ENCODE data around the gene ZNF430.
"Not testable (repeated sequence)": the region's sequence is repeated elsewhere in the genome, so short reads cannot be mapped to it uniquely, and the experiment has no call there.

The ZNF430 gene

GRCh38 chr19:21020298-21021227, at the start of gene ZNF430:
ZNF430 (plus strand) TSS chr19:21020657; CDS start chr19:21020801, 144 bp downstream.
- DNase-seq = peak; percentile 99

GRCh38 chr19:20992788-20993187, 27.7 kb upstream of the ZNF430 start:
- not testable (repeated sequence) for DNase-seq

DNA sequence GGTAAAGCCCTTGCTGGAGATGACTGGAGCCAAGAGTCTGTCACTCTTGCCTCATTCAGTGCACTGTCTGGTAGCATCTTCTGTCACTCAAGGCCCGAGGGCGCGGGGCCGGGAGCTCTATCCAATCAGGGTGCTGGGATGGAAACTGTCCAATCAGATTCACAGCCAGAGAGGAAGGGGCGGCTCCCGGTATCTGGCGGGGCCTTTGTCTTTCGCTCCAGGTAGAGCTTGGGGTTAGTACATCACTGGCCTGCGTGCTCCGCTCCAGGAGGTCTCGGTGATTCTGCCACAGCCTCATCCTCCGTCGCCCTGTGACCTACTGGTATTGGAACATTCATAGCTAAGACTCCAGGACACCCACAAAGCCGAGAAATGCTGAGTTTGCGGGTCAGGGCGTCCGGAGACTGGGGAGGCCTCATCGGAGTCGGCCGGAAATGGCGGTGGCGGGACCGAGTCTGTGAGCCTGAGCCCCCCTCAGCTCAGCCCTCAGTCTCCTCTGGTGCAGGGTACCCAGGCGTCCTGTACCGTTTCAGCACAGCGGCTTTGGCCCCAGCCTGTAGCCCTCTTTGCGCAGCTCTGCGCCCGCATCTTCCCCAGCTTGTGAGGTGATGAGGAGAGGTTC, 20.6 kb upstream of the ZNF430 start:
- DNase-seq = peak; percentile 95

DNA sequence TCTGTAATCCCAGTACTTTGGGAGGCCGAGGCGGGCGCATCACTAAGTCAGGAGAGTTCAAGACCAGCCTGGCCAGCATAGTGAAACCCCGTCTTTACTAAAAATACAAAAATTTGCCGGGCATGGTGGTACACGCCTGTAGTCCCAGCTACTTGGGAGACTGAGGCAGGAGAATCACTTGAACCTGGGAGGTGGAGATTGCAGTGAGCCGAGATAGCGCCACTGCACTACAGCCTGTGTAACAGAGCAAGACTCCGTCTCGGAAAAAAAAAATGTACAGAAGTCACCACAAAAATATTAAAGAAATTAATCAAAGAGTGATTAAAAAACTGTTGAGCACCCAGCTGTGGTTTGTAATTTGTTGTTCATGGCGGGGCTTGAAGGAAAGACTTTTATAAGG, 781 bp downstream of the ZNF430 start:
- peak; percentile 54 for DNase-seq

GRCh38 chr19:21022996-21023395, 2.5 kb downstream of the ZNF430 start:
- DNase-seq = peak; percentile 16

GRCh38 chr19:21023901-21024300, 3.4 kb downstream of the ZNF430 start:
- DNase-seq = no peak

- DNase-seq = no peak
Observed at GRCh38 chr19:21028969-21029268, 8.5 kb downstream of the ZNF430 start.

- no peak for DNase-seq
Observed at GRCh38 chr19:21045028-21045427, 24.6 kb downstream of the ZNF430 start.

DNA sequence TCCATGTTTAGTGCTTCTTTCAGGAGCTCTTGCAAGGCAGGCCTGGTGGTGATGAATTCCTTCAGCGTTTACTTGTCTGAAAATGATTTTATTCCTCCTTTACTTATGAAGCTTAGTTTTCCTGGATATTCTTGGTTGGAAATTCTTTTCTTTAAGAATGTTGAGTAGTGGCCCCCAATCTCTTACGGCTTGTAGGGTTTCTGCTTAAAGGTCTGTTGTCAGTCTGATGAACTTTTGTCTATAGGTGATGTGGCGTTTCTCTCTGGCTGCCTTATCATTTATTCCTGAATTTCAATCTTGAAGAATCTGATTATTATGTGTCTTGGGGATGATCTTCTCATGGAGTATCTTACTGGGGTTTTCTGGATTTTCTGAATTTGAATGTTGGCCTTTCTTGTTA, 26.0 kb downstream of the ZNF430 start:
- no peak for DNase-seq

GRCh38 chr19:21047716-21048115, 27.3 kb downstream of the ZNF430 start:
- DNase-seq = no peak

GRCh38 chr19:21052902-21053301, 32.4 kb downstream of the ZNF430 start:
- DNase-seq = no peak

DNA sequence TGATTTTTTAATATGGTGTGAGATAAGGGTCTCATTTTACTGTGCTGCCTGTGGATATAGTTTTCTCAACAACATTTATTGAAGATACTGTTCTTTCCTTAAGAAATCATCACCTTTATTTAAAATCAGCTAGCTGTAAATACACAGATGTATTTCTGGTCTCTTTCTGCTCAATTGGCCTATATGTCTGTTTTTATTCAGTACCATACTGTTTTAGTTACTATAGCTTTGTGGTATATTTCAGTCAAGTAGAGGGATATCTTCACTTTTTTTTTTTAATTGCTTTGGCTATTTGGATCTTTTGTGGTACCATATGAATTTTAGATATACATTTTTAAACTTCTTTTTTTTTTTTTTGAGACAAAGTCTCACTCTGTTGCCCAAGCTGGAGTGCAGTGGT, 44.9 kb downstream of the ZNF430 start:
- DNase-seq = no peak

GRCh38 chr19:21082011-21082975, 61.8 kb downstream of the ZNF430 start, which contains the start of gene ZNF714:
ZNF714 (plus strand) TSS chr19:21082203; CDS start chr19:21098269, 16,066 bp downstream.
- DNase-seq = peak; percentile 94

- DNase-seq = no peak
Observed at GRCh38 chr19:21084343-21084742, 63.9 kb downstream of the ZNF430 start.

- no peak for DNase-seq
Observed at GRCh38 chr19:21087871-21088270, 67.4 kb downstream of the ZNF430 start.

DNA sequence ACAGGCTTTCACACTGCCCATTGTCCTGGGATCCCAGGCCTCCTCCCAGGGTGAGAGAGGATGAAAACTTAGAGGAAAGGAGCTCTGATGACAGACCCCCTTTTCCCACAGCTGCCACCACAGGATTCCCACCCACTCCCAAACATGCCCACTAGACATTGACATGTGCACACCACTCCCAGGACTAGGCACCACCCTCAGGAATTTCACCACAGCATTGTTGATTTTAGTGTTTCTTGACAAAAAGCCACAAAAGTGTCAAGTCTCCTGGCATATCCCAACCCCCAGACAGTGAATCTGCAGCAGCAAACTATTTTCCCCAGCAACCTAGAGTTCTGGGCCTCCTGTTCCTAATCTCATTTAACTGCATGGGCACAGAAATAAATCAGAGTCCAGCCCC, 71.7 kb downstream of the ZNF430 start:
- no peak for DNase-seq

DNA sequence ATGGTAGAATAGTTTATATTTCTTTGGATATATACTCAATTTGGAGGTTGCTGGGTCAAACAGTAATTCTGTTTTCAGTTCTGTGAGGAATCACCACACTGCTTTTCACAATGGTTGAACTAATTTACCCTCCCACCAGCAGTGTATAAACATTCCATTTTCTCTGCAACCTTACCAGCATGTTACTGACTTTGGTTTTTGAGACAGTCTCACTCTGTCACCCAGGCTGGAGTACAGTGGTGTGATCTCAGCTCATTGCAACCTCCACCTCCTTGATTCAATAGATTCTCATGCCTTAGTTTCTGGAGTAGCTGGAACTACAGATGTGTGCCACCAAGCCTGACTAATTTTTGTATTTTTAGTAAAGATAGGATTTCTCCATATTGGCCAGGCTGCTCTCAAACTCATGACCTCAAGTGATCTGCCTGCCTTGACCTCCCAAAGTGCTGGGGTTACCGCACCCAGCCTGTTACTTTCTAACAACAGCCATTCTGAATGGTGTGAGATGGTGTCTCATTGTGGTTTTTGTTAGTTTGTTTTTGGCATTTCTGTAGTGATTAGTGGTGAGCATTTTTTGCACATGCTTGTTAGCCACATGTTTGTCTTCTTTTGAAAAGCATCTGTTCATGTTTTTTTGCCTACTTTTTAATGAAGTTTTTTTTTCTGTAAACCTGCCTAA, 74.0 kb downstream of the ZNF430 start:
- DNase-seq = no peak

GRCh38 chr19:21098291-21098690, 77.8 kb downstream of the ZNF430 start:
- no peak for DNase-seq

DNA sequence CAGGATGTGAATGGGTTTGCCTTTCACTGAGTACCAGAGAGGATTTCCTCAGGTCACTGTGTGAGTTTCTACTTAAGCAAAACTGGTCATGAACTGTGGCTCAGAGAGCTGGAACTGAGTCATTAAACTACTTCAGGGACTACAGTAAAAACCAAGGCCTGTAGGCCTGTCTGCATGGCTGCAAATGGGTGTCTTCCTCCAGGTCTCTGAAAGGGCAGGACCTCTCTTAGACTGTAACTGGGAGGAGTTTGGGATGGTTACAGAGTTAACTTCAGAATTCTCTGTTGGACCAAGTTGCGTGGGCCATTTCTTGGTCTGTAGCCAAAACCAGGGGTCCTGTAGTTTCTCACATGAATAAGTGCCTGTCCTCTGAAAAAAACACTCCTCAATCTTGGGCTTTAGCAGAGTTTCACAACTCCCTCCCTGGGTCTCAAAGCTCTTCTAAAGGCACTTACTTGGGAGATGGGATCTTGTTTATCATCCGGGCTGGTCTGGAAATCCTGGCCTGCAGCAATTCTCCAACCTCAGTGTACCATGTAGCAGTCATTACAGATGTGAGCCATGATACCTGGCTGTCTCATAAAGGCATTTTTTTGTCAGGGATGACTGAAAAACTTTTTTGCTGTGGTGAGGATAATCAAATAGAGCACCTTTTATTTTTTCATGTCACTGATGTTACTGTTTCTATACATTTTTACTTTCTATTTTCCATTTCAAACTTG, 81.2 kb downstream of the ZNF430 start:
- DNase-seq = no peak

DNA sequence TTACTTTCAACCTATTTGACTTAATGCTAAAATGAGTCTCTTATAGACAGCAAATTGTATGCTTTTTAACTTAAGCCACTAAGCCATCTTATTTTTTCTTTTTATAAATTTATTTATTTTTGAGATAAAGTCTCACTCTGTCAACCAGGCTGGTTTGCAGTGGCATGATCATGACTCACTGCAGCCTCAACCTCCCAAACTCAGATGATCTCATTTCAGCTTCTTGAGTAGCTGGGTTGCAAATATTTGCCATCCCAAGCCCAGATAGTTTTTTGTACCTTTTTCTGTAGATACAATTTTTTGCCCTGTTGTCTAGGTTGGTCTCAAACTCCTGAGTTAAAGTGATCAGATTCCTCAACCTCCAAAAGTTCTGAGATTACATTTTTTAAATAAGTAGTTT, 88.7 kb downstream of the ZNF430 start:
- no peak for DNase-seq

Data from OCI-M1 (cell line).